NCI-H345 treated with DMSO at 0.1 percent for 48 hours (cell line): ENCODE data around the gene MAPT.
"Not testable (repeated sequence)": the region's sequence is repeated elsewhere in the genome, so short reads cannot be mapped to it uniquely, and the experiment has no call there.

Experiments
- DNase-seq: peaks from one replicate; lab custom pipeline; 2025; ENCODE audit not compliant: unreplicated experiment; lab: John Stamatoyannopoulos, UW

Gene MAPT

DNA sequence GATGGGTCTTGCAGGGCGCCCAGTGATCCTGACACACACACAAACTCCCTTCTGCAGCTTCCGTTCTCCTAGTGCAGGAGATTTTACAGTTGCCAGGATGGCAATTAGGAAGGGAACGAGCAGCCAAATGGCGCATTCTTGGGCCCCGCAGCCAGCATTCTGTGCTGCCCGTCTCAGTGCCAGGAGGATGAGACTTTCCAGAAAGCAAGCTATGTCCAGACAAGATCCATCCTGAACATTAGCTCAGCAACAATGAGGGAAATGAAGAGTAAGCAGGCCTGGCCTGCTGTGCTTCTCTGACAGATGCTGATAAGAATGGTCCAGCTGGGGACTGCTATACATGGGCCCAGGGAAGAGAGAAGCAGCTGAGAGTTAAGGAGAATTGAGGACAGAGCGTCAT is 33.2 kb upstream of the MAPT start:
- no peak for DNase-seq

GRCh38 chr17:45862127-45862526 is 32.2 kb upstream of the MAPT start:
- not testable (repeated sequence) for DNase-seq

GRCh38 chr17:45863857-45864654 is 30.3 kb upstream of the MAPT start:
- DNase-seq, result no peak

GRCh38 chr17:45867171-45867570 is 27.2 kb upstream of the MAPT start:
- DNase-seq, result no peak

DNA sequence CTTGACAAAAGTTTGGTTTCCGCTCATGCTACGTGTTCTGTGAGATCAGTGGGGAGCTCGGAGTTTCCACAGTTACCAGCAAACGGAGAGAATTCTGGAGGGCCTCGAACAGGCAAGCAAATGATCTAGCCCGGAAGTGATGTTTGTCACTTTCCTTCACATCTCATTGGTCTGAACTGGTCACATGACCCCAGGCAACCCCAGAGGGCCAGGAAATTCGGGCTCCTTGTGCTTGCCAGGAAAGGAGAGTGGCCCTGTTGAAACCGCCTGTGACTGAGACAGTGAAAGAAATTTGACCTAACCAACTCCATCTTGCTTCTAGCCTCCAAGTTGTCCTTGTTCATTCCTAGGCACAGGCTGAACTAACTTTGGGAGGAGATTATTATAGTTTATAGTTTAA is 26.7 kb upstream of the MAPT start:
- no peak for DNase-seq

DNA sequence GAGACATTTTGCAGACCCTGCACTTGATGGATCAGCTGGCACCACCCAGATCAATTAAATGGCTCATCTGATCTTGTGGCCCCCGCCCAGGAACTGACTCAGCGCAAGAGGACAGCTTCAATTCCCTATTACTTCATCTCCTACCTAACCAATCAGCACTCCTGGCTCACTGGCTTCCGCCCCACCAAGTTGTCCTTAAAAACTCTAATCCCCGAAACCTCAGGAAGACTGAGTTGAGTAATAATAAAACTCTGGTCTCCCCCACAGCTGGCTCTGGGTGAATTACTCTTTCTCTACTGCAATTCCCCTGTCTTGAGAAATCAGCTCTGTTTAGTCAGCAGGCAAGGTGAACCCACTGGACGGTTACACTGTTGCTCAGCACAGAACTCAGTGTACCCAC is 26.1 kb upstream of the MAPT start:
- no peak for DNase-seq

DNA sequence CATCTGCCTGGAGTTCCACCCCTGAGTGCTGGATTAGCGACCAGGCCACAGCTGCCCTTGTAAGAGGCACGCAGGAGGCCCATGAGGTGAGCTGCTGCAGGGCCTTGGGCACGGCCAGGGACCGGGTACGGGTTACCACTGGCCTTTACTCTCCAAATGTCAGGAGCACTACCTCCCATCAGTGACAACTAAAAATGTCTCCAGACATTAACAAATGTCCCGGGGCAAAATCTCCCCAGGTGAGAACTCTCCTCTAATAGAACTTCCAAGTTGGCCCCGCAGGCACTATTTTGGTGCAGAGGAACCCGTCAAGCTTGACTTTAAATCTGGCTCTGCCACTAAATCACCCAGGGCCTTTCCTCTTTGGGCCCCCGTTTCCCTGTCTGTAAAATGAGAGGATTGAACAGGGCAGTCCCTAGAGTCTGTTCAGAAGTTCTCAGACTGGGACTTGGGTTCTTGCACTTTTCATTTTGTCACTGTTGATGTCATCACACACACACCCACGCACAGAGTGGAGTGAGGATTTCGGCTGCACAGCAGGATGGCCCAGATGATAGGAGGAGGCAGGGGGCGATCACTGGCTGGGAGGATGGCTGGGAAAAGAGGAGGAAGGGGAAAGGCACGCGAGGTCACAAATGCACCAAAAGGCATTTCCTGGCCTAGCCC is 24.5 kb upstream of the MAPT start:
- no peak for DNase-seq

- no peak for DNase-seq
Measured at GRCh38 chr17:45870342-45870974, 23.9 kb upstream of the MAPT start.

GRCh38 chr17:45871718-45872117 is 22.6 kb upstream of the MAPT start:
- DNase-seq, result no peak

- DNase-seq, result no peak
Measured at GRCh38 chr17:45873728-45874127, 20.6 kb upstream of the MAPT start.

- no peak for DNase-seq
Measured at GRCh38 chr17:45874151-45874550, 20.2 kb upstream of the MAPT start.

DNA sequence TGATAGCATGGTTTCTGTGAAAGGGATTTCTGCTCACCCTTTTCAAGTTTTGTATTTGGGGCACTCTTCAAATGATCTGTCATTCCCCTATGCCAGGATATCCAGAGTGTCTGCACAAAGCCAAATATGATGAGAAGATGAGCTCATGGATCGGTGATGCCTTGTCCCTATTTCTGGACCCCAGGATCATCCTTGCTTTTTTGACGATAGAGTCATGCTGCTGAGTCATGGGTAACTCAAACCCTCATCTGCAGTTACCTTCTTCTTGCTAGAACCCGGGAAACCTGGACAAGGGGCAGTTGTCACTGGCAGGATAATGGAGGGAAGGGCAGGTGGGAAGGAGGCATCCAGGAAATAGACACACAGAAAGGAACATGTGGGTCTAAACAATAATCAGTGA is 17.8 kb upstream of the MAPT start:
- DNase-seq, result no peak

DNA sequence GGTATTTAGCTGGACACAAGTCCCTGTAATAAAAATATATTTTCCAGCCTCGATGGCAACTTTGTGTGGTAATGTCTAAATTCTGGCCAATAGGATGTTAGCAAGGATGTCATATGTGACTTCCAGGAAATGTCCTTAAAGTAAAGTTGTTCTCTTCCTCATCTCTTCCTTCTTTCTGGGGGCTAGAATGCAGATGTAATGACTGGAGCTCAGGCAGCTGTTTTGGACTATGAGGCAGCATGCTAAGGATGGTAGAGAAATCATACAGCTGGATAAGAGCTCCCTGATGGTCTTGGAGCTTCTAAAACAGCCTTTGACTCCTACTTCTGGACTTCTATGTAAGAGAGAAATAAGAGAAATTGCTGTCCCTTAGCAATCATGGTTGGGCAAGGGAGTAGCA is 16.9 kb upstream of the MAPT start:
- DNase-seq, result no peak

DNA sequence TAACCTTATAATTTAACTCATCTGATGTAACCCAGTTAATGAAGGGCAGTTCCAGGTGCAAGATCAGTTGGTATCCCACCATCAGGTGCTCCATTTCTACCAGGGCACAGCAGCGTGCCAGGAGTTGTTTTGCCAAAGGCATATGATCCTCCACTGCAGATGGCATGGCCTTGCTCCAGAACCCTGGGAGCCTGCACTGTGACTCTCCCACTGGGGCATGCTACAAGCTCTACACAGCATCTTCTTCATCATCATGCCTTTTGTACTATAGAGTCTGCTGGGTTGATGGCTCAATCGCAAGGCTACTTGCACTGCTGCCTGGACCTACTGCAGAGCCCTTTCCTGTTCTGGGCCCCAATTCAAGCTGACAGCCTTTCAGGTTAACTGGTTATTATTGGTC is 11.3 kb upstream of the MAPT start:
- DNase-seq, result no peak

DNA sequence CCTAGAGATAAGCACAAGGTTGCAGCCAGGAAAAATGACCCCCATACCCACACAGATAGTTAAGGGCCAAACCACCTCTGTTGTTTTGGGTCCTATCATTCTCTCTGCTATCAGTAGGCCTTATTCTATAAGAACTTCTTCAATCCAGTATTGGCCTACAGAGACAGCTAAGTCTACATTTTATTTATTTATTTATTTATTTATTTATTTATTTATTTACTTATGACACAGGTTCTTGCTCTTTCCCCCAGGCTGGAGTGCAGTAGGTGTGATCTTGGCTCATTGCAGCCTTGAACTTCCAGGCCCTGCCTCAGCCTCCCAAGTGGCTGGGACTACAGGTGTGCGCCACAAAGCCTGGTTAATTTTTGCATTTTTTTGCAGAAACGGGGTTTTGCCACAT is 7.5 kb upstream of the MAPT start:
- no peak for DNase-seq

- no peak for DNase-seq
Measured at GRCh38 chr17:45888392-45888791, 6.0 kb upstream of the MAPT start.

- no peak for DNase-seq
Measured at GRCh38 chr17:45889579-45889978, 4.8 kb upstream of the MAPT start.

DNA sequence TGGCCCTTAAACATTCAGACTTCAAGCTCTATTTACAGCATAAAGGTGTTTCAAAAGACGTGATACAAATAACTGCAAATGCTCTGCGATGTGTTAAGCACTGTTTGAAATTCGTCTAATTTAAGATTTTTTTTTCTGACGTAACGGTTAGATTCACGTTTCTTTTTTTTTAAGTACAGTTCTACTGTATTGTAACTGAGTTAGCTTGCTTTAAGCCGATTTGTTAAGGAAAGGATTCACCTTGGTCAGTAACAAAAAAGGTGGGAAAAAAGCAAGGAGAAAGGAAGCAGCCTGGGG is 681 bp upstream of the MAPT start:
- DNase-seq, result no peak

DNA sequence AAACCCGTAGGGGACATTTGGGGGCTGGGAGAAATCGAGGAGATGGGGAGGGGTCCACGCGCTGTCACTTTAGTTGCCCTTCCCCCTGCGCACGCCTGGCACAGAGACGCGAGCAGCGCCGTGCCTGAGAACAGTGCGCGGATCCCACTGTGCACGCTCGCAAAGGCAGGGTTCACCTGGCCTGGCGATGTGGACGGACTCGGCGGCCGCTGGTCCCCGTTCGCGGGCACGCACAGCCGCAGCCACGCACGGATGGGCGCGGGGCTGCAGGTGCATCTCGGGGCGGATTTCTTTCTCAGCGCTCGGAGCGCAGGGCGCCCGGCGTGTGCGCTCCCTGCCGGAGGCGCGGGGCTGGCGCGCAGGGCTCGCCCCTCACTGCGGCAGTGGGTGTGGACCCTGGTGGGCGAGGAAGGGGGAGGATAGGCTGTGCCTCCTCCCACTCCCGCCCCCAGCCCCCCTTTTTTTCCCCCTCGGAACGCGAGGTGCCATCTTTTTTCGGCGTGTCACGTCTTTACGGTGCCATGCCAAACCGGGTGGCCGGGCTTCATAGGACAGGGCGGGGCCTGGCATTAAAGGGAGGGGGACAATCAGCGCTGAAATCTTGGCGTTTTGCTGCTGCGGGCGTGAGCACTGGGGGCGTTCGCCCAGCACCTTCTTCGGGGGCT is 1.1 kb downstream of the MAPT start:
- peak; percentile 27 for DNase-seq

DNA sequence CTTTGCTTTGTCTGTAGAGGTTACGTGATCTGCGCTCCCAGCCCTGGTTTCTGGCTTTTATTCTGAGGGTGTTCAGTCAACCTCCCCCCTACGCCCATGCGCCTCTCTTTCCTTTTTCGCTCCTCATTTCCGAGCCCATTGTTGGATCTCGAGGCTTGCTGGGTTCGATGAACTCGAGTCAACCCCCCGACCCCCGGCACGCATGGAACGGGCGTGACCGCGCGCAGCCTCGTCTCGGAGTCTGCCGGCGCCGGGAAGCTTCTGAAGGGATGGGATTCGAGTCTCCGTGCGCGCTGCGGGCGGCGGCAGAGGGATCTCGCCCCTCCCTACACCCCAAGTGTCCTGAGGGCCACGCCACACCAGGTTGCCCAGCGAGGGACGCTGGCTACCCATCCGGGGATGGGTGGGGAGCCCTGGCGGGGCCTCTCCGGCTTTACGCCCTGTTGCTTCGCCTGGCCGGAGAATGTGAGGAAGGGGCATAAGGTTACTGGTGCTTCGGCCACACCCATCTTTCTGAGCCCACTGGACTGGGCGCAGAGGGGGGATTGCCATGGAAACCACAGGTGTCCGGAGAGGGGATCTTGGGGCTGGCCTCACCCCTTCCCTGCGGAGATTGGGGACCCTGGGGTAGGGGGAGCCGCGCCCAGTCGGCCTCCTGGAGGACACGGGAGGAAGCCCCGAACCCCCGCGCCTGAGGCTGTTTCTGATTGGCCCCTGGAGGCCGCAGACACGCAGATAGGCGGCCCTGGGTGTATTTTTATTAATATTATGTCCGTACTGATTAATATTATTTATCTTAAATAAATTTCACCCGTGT is 1.8 kb downstream of the MAPT start:
- no peak for DNase-seq
